AG08396 (cell line): Measurements from ENCODE around the gene GABARAP.

Experiments used
- DNase-seq: peaks from one replicate; pipeline ENCODE4 v3.0.0; 2012; ENCODE audit warnings: low spot score, mixed read lengths

The GABARAP gene

DNA sequence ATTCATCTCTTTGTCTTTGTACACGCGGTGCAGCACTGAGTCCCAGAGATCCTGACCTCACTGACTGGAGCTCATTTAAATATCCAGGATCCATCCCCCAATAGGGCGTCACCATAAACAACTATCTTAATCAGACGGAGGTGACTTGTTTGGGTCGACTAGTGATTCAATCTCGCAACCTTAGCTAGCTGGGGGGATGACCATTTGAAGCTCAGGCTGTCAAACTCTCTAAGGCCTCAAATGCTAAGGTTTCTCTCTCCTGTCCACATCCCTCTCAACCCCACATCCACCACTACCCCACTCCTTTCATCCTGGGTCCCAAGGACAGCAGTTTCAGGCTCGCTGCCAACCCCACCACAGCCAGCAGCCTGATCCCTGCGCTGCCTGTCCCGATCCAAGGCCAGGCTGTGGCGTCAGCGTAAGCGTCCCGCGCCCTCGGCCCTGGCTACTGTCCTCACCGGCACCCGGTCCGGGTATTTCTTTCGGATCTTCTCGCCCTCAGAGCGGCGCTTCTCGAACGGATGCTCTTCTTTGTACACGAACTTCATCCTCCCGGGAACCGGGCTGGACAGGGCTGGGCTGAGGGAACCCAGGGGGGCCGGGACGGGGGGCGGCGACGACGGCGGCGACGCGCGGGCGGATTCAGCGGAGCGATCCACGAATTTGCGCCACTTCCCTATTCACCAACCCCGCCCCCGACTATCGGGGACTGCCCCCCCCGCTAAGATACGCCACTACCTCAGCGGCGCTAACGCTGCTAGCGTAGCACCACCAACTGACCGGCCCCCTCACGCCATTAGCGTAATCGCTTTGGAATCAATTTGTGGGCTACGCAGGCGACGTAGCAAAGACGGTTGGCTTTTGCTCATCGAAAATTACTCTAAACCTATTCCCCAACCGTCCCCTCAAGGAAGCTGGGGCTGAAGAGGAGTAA, at the start of gene GABARAP:
TSS of gene GABARAP (minus strand) at position 667 of the 934 bp plus-strand sequence. CDS start at position 548, 119 bp downstream.
- DNase-seq = peak; percentile 88

DNA sequence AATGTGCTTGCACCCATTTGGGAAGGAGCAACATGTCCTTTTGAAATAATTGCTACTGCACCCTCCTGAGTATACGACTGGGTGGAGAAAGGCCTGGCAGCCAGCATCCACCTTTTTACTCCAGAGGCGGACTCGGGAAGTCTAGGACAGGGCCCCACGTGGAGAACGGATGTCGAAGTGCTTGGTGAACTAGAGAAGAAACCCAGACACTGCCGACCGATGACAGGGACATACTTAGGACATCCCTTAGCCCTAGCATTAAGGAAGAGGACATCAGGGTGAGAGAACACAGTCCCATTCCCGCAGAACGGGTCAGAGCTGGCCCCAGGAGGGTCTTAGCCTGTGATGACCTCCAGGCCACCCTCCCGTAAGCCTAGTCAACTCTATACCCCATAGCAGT, 48.4 kb upstream of the GABARAP start:
- no peak for DNase-seq

DNA sequence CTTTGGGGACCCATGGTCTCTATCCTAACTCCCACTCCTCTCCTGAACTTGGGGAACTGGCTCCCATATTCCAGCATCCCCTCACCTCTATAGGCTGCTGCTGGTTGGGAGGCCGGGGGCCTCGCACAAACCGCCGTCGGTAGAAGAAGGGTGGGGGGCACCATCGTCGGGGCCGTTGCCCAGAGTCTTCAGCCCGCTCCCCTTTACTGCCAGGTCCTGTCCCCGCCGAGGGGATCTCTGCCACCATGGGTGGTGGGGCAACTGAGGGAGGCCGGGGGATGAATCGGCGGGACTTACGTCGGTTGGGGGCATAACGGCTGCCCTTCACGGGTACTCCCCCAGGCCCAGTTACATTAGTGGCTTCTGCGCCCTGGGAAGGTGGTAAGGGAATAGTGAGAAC, 47.9 kb upstream of the GABARAP start:
- DNase-seq = no peak

DNA sequence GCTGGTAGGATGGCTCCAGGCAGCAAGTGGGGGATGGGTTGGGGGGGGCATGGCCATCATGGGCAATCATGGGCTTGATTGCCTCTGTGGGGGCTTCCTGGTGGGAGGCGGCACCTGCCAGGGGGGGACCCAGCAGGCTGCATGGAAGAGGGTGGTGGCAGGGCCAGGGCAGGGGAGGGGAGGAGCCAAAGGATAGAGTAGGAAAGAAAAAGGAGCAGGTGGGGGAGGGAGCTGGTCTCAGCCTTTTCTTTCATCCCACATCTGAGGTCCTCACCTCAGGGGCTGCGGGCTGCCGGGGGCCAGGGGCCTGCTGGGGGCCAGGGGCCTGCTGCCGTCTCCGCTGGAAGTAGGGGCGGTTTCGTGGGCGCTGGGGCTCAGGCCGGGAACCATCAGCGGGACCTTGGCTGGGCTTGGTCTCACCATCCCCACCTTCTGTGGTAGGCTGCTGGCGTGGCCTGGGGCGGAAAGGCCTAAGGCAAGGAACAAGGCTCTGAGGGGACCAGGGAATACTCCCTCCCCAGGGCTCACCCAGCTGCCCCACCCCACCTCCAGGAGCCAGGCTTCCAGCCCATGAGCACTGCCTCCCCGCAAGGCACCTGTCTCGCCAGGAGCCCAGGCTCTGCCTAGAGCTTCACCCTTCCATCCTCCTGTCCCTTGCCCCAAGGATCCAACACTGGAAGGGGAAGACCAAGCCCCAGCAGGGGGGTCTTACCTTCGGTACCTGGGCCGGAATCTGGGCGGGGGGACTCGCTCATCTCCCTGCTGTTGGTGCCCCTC, 47.2 kb upstream of the GABARAP start:
- DNase-seq = no peak

DNA sequence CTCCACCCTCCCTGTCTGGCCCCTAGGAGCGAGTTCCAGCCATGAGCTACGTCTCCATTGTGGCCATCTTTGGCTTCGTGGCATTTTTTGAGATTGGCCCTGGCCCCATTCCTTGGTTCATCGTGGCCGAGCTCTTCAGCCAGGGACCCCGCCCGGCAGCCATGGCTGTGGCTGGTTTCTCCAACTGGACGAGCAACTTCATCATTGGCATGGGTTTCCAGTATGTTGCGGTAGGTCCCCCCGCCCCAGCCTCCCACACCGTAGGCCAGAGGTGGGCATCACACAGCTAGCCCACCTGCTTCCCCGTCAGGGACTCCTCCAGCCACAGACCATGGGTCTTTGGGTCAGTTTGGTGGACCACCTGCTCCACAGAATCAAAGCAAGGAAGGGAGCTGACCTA, 43.4 kb upstream of the GABARAP start:
- peak; percentile 4 for DNase-seq

DNA sequence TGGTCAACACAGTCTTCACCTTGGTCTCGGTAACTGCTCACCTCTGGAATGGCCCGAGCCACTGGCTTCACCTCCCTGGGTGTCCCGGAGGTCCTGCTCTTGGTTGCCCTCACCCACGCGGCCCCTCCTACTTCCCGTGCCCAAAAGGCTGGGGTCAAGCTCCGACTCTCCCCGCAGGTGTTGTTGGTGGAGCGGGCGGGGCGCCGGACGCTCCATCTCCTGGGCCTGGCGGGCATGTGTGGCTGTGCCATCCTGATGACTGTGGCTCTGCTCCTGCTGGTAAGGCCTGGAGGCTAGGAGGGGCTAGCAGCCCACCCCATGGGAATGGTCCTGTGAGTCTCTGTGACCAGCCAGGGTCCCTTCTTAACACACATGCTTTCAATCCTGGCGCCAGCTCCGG, 42.7 kb upstream of the GABARAP start:
- DNase-seq = no peak

DNA sequence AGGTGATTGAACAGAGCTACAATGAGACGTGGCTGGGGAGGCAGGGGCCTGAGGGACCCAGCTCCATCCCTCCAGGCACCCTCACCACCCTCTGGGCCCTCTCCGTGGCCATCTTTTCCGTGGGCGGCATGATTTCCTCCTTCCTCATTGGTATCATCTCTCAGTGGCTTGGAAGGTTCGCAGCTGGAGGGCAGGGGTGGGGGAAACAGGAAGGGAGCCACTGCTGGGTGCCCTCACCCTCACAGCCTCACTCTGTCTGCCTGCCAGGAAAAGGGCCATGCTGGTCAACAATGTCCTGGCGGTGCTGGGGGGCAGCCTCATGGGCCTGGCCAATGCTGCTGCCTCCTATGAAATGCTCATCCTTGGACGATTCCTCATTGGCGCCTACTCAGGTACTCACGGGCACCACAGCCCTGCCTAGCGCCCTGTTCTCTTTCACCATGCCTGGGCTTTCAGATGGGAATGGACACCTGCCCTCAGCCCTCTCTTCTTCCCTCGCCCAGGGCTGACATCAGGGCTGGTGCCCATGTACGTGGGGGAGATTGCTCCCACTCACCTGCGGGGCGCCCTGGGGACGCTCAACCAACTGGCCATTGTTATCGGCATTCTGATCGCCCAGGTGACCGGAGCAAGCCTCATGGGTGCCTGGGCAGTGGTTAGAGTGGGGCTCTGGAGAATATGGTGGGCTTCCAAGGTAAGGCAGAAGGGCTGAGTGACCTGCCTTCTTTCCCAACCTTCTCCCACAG, 41.4 kb upstream of the GABARAP start:
- no peak for DNase-seq

DNA sequence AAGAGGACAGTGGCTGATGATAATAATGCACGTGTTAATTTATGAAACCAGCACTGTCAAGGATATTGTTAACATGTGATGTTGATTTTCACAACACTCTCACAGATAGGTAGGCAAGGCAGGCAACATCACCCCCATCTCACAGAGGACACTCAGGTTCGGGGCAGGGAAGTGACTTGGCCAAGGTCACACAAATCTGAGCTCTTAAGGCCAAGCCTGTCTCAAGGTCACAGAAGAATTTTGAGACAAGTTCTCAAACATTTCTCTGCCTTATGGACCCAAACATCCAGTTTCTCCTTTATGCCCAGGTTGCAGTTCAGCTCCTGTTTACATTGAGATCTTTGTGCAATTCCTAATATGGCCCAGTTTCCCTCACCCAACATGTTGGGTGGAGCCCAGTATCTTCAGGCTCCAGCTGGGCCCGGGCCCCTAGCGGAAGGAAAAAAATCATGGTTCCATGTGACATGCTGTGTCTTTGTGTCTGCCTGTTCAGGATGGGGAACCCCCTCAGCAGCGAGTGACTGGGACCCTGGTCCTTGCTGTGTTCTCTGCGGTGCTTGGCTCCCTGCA, 40.6 kb upstream of the GABARAP start:
- DNase-seq = no peak

DNA sequence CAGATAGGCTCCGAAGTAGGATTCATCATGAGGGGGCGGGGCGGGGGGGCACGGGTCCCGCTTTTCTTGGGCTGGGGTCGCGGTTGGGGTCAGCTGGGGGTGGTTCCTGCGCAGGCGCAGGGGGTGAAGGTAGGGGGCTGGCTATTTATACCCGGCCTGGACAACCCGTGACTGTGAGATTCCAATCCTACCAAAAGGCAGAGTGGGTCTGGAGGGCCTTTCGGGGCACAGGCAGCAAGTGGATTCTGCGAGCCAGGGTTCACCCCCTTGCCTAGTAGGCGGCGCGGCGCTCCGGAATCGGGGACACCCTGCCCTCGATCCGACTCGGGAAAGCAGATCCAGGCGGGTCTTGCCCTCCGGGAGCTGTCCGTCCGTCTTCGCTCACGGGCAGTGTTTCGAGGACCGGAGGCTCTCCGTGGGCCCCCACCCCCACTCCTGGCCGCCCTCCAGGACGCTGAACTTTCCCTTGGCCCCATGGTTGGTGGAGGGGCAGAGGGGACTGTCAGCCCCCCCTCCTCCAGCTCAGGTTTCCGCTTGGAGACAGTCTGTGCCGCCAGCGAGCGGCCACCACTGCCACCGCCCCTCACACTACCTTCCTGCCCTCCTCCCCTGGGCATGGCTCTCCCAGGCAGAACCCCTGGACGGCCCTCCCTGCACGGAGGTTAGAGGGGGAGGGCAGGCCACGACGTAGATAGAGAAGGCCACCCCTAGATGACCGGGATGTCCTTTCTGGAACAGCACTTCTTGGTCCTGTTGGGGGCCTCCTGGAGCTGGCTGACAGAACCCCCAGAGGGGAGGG, 39.9 kb upstream of the GABARAP start:
- DNase-seq = no peak

DNA sequence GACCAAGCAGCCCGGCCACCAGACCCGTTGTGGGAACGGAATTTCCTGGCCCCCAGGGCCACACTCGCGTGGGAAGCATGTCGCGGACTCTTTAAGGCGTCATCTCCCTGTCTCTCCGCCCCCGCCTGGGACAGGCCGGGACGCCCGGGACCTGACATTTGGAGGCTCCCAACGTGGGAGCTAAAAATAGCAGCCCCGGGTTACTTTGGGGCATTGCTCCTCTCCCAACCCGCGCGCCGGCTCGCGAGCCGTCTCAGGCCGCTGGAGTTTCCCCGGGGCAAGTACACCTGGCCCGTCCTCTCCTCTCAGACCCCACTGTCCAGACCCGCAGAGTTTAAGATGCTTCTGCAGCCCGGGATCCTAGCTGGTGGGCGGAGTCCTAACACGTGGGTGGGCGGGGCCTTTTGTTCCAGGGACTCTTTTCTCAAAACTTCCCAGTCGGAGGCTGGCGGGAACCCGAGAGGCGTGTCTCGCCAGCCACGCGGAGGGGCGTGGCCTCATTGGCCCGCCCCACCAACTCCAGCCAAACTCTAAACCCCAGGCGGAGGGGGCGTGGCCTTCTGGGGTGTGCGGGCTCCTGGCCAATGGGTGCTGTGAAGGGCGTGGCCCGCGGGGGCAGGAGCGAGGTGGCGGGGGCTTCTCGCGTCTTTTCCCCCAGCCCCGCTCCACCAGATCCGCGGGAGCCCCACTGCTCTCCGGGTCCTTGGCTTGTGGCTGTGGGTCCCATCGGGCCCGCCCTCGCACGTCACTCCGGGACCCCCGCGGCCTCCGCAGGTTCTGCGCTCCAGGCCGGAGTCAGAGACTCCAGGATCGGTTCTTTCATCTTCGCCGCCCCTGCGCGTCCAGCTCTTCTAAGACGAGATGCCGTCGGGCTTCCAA, 39.1 kb upstream of the GABARAP start, which contains the start of gene SLC2A4:
TSS of gene SLC2A4 (plus strand) at position 645 of the 879 bp plus-strand sequence. CDS start at position 862, 217 bp downstream.
- DNase-seq = peak; percentile 99

DNA sequence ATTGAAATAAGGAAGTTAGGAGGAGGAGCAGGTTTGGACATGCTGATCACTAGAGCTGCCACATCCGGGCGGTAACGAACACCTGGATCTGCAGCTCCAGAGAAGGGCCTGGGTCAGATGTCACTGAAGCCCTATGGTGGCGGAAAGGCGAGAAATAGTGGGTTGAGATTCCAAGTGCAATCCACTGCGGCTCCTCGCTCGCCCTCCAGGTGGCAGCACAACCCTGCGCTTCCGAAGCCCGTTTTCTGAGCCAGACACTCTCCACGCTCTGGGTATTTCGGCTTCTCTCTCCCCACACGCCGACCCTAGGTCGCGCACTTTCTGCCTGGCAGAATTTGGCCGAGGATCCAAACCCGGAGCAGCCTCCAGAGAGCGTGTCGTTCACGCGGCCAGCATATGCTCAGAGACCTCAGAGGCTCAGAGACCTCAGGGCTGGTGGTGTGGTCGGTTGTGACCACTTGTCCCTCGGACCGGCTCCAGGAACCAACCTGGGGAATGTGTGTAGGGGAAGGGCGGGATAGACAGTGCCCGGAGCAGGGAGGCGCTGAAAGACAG, 38.3 kb upstream of the GABARAP start:
- DNase-seq = peak; percentile 88

DNA sequence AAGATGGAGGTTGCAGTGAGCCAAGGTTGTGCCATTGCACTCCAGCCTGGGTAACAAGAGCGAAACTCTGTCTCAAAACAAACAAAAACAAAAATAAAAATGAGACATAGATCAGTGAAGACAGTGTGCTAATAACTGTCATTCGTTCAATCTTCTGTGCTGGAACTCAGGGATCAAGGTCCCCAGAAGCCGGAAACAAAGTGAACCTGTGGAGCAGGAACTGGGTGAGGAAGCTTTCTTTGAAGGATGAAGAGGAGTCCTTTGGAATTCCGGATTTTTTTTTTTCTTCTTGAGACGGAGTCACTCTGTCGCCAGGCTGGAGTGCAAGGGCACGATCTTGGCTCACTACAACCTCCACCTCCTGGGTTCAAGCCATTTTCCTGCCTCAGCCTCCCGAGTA, 37.2 kb upstream of the GABARAP start:
- DNase-seq = no peak

DNA sequence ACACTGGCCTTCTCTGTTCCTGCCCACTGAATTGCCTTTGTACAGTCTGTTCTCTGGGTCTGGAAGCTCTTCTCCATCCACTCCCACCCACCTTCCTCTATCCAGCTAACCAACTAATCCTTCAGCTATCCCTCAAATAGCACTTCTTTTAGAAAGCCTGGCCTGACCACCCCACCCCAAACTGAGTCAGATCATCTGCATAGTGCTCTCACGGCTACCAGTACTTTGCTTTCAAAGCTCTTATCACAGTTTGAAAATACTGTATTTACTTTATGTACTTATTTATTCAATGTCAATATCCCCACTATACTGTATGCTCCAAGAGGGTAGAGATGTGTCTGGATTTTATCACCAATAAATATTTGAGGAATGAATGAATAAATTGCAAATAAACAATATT, 24.5 kb upstream of the GABARAP start:
- DNase-seq = peak; percentile 35

DNA sequence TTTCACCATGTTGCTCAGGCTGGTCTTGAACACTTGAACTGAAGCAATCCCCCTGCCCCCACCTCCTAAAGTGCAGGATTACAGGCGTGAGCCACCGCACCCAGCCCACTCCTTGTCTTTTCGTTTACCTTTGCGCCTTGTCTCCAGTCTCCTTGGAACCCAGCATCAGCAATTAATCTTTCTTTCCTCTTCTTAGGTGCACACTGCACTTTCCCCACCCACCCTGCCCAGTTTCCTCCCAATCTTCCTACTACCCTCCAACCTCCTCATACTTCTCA, 21.5 kb upstream of the GABARAP start:
- DNase-seq = no peak

DNA sequence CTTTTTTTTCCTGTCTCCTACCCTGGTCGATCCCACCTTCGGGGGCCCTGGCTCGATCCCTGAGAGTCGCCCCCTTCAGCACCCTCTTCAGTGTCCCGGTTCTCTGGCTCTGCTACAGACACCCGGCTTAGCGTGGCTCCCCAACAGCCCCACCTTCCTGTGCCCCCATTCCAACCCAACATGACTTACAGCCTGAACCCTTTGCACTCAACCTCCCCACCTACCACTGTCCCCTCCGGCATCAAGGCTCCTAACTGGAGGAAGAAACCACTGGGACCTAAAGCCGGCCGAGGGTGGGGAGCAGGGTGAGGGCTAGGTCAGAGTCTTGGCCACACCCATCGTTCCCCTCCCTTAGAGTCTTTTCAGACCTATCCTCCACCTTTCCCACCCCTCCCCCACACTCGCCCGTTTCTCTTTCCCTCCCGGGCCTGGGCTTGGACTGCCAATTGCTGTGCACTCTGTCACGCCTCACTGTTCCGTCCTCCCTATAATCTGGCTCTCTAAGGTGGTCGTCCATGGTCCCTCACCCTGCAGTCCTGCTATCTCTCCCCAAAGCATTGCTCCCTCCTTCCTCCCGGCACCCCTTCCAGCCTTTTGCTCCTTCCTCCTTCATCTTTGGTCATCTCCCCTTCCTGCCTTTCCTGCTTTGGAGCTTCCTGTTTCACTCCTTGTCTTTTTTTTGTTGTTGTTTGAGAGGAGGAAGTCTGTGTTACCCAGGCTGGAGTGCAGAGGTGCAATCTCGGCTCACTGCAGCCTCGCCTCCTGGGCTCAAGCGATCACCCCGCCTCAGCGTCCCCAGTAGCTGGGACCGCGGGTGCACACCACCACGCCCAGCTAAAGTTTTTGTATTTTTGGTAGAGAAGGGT, 20.9 kb upstream of the GABARAP start:
- DNase-seq = peak; percentile 30

DNA sequence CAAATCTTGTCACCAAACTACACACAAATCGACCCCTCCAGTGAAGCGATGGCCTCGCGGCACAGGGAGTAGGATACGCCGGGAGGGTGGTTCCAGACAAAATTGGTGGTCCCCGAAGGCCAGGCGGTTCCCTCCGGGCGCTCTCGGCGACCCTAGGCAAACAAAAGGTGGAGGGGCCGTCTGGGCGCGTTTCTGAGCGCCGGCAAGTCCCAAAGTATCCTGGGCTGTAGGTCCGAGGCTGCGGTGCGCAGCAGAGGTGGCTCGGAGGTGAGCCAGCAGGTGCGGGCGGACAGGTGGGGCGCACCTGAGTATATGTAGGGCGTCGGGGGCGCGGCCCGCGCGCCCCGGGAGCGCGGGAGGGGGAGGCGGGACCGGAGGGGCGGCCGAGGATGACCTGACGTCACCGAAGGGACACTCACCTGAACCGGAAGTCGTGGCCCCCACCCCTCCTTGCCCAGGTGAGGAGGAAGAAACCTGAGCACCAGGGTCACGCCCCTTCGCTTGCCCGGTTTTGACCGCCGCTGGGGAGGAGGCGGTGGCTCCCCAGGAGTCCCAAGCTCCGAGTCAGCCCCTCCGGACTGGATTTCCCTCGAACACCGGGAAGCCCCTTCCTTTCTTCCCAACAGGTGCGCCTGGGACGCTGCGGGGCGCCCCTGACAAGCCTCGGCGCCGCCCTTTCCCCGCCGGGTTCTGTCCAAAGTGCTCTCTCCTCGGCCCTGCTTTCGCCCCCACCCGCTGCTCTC, 20.1 kb upstream of the GABARAP start, which contains the start of gene CLDN7:
TSS of gene CLDN7 (minus strand) at position 287 of the 743 bp plus-strand sequence. CDS start 435 bp downstream, outside the sequence.
- peak; percentile 26 for DNase-seq

DNA sequence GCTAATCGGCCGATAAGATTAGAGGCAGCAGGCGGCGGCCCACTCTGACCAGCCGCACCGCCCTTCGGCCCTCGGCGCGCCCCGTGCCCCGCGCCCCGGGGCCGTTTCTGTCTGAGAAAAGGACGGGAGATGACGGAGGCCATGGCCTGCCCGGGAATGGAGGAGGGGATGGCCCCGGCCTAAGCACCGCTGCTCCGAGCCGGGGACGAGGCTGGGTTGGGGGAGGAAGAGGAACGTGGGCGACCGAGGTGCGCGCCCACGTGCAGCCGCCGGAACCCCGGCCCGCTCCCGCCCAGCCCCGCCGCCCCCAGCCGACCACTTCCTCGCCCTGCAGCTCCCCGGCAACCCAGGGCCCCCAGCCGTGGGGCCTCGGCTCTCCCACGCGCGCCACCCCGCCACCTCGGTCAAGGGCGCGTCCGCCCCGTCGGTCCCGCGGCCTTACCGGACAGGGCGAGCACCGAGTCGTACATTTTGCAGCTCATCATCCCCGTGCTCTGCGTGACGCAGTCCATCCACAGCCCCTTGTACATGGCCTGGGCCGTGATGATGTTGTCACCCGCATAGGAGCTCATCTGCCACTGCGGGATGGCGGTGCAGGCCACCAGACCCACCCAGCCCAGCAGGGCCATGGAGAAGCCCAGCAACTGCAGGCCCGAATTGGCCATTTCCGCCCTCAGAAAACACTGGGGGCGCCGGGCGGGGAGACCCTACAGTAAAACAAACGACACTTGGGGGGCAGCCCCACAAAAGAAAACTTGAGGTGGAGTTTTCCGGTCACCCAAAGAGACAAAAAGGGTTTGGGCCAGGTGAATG, 19.3 kb upstream of the GABARAP start:
- DNase-seq = peak; percentile 41
